ENCODE results near the gene PDCD2L. TPM values are rescaled to one million over a fixed set of nuclear protein-coding genes. Genes with fewer than 3 reads are reported as not detected.
A peak's percentile ranks its signal among the peaks of the same experiment; 100 is the strongest.
"Not testable (repeated sequence)": the region's sequence is repeated elsewhere in the genome, so short reads cannot be mapped to it uniquely, and the experiment has no call there.

Gene PDCD2L
- total RNA-seq, 3 donors from 2014 or later = 55.9 to 65.0 (median 63.5) TPM

GRCh38 chr19:34455783-34456480, 51.7 kb downstream of the PDCD2L start:
- H3K36me3 Mint-ChIP-seq (ENCODE audit: insufficient read depth) = peaks cover 47% of the 10 kb centered on the region
- DNase-seq; H3K4me3 Mint-ChIP-seq; H3K9me3 Mint-ChIP-seq; H3K4me1 Mint-ChIP-seq (ENCODE audit: low read depth); H3K27me3 Mint-ChIP-seq (ENCODE audit: low read depth); ATAC-seq: not testable (repeated sequence)

GRCh38 chr19:34457446-34457845, 53.2 kb downstream of the PDCD2L start:
- ATAC-seq (no peak), DNase-seq (no peak)
- H3K9me3 Mint-ChIP-seq = no peaks in the 10 kb centered on the region
- H3K4me1 Mint-ChIP-seq (ENCODE audit: low read depth) = peaks cover 14% of the 10 kb centered on the region
- peaks cover 57% of the 10 kb centered on the region for H3K36me3 Mint-ChIP-seq (ENCODE audit: insufficient read depth)
- no peak overlapping the region for H3K4me3 Mint-ChIP-seq
- no peaks in the 10 kb centered on the region for H3K27me3 Mint-ChIP-seq (ENCODE audit: low read depth)

GRCh38 chr19:34458677-34459076, 54.5 kb downstream of the PDCD2L start:
- Mint-ChIP-seq H3K4me1 (ENCODE audit: low read depth) (peaks cover 14% of the 10 kb centered on the region), H3K27me3 (ENCODE audit: low read depth) (no peaks in the 10 kb centered on the region), H3K4me3 (no peak overlapping the region), H3K9me3 (no peaks in the 10 kb centered on the region), H3K36me3 (ENCODE audit: insufficient read depth) (peaks cover 57% of the 10 kb centered on the region)
- ATAC-seq = no peak
- DNase-seq = no peak

GRCh38 chr19:34459614-34460013, 55.4 kb downstream of the PDCD2L start:
- no peak overlapping the region for H3K4me3 Mint-ChIP-seq
- ATAC-seq = no peak

GRCh38 chr19:34461375-34462100, 57.3 kb downstream of the PDCD2L start:
- no peak overlapping the region for H3K4me3 Mint-ChIP-seq
- peaks cover 9% of the 10 kb centered on the region for H3K4me1 Mint-ChIP-seq (ENCODE audit: low read depth)
- no peak for ATAC-seq
- H3K36me3 Mint-ChIP-seq (ENCODE audit: insufficient read depth) = peaks cover 61% of the 10 kb centered on the region
- no peaks in the 10 kb centered on the region for H3K9me3 Mint-ChIP-seq
- no peak for DNase-seq
- no peaks in the 10 kb centered on the region for H3K27me3 Mint-ChIP-seq (ENCODE audit: low read depth)

More at GRCh38 chr19:34459614-34460013, 55.4 kb downstream of the PDCD2L start:
- Mint-ChIP-seq H3K4me1 (ENCODE audit: low read depth) (peaks cover 12% of the 10 kb centered on the region), H3K36me3 (ENCODE audit: insufficient read depth) (peaks cover 57% of the 10 kb centered on the region), H3K9me3 (no peaks in the 10 kb centered on the region), H3K27me3 (ENCODE audit: low read depth) (no peaks in the 10 kb centered on the region)
- no peak for DNase-seq

GRCh38 chr19:34464785-34465184, 60.6 kb downstream of the PDCD2L start:
- H3K4me3 Mint-ChIP-seq; H3K9me3 Mint-ChIP-seq; H3K4me1 Mint-ChIP-seq (ENCODE audit: low read depth); H3K27me3 Mint-ChIP-seq (ENCODE audit: low read depth); DNase-seq; ATAC-seq: not testable (repeated sequence)
- H3K36me3 Mint-ChIP-seq (ENCODE audit: insufficient read depth) = peaks cover 58% of the 10 kb centered on the region

- Mint-ChIP-seq H3K27me3 (ENCODE audit: low read depth) (no peaks in the 10 kb centered on the region), H3K36me3 (ENCODE audit: insufficient read depth) (peaks cover 52% of the 10 kb centered on the region), H3K4me3 (no peak overlapping the region), H3K9me3 (no peaks in the 10 kb centered on the region), H3K4me1 (ENCODE audit: low read depth) (no peaks in the 10 kb centered on the region)
- DNase-seq (no peak), ATAC-seq (no peak)
These were observed 64.2 kb downstream of the PDCD2L start for GRCh38 chr19:34468409-34468808.

GRCh38 chr19:34469026-34469425, 64.8 kb downstream of the PDCD2L start:
- DNase-seq; H3K9me3 Mint-ChIP-seq; ATAC-seq; H3K4me3 Mint-ChIP-seq; H3K27me3 Mint-ChIP-seq (ENCODE audit: low read depth); H3K4me1 Mint-ChIP-seq (ENCODE audit: low read depth): not testable (repeated sequence)
- H3K36me3 Mint-ChIP-seq (ENCODE audit: insufficient read depth) = peaks cover 47% of the 10 kb centered on the region

- ATAC-seq = no peak
- no peaks in the 10 kb centered on the region for H3K9me3 Mint-ChIP-seq
- no peak for DNase-seq
- peaks cover 6% of the 10 kb centered on the region for H3K4me1 Mint-ChIP-seq (ENCODE audit: low read depth)
- H3K36me3 Mint-ChIP-seq (ENCODE audit: insufficient read depth) = peaks cover 38% of the 10 kb centered on the region
- no peaks in the 10 kb centered on the region for H3K27me3 Mint-ChIP-seq (ENCODE audit: low read depth)
- H3K4me3 Mint-ChIP-seq = no peak overlapping the region
These were observed 67.9 kb downstream of the PDCD2L start for GRCh38 chr19:34471906-34472700.

GRCh38 chr19:34474233-34474989, 70.2 kb downstream of the PDCD2L start:
- H3K27me3 Mint-ChIP-seq (ENCODE audit: low read depth) = peaks cover 9% of the 10 kb centered on the region
- ATAC-seq = no peak
- peaks cover 6% of the 10 kb centered on the region for H3K4me1 Mint-ChIP-seq (ENCODE audit: low read depth)

GRCh38 chr19:34475026-34475974, 71.1 kb downstream of the PDCD2L start:
- H3K4me1 Mint-ChIP-seq (ENCODE audit: low read depth) = peaks cover 6% of the 10 kb centered on the region
- H3K4me3 Mint-ChIP-seq = no peak overlapping the region
- peaks cover 21% of the 10 kb centered on the region for H3K36me3 Mint-ChIP-seq (ENCODE audit: insufficient read depth)
- no peaks in the 10 kb centered on the region for H3K9me3 Mint-ChIP-seq
- no peak for DNase-seq
- H3K27me3 Mint-ChIP-seq (ENCODE audit: low read depth) = peaks cover 13% of the 10 kb centered on the region
- peak; percentile 78 to 90 for ATAC-seq

More at GRCh38 chr19:34474233-34474989, 70.2 kb downstream of the PDCD2L start:
- DNase-seq = no peak
- Mint-ChIP-seq H3K36me3 (ENCODE audit: insufficient read depth) (peaks cover 26% of the 10 kb centered on the region), H3K4me3 (no peak overlapping the region), H3K9me3 (no peaks in the 10 kb centered on the region)

Data from activated T-cell treated with anti-CD3 and anti-CD28 coated beads, Interleukin-2, amount 50 U/mL, for 4 hours (primary cell).